Measurements from ENCODE around the gene ANGPTL8.

Gene ANGPTL8

GRCh38 chr19:11239377-11240000 is at the start of gene ANGPTL8:
ANGPTL8 (plus strand) TSS chr19:11239619; CDS start chr19:11239638, 19 bp downstream.
- Mint-ChIP-seq H3K4me1 (peaks cover 17% of the 10 kb centered on the region), H3K27ac (no peak within 1 kb of the TSS), H3K4me3 (no peak within 1 kb of the TSS), H3K27me3 (ENCODE audit: low read depth, poor library complexity) (peaks cover 2% of the 10 kb centered on the region), H3K36me3 (ENCODE audit: low read depth) (peaks cover 31% of the 10 kb centered on the region), H3K9me3 (no peaks in the 10 kb centered on the region)
- DNase-seq: no peak
- TF ChIP-seq, protein P1, sequence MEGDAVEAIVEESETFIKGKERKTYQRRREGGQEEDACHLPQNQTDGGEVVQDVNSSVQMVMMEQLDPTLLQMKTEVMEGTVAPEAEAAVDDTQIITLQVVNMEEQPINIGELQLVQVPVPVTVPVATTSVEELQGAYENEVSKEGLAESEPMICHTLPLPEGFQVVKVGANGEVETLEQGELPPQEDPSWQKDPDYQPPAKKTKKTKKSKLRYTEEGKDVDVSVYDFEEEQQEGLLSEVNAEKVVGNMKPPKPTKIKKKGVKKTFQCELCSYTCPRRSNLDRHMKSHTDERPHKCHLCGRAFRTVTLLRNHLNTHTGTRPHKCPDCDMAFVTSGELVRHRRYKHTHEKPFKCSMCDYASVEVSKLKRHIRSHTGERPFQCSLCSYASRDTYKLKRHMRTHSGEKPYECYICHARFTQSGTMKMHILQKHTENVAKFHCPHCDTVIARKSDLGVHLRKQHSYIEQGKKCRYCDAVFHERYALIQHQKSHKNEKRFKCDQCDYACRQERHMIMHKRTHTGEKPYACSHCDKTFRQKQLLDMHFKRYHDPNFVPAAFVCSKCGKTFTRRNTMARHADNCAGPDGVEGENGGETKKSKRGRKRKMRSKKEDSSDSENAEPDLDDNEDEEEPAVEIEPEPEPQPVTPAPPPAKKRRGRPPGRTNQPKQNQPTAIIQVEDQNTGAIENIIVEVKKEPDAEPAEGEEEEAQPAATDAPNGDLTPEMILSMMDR (IDR thresholded peaks at IDR 0.05): no peak

GRCh38 chr19:11190501-11190900 is 48.9 kb upstream of the ANGPTL8 start:
- no peaks in the 10 kb centered on the region for H3K9me3 Mint-ChIP-seq
- no peak overlapping the region for H3K27ac Mint-ChIP-seq
- TF ChIP-seq, protein P1 (IDR thresholded peaks at IDR 0.05): no peak
- no peak overlapping the region for H3K4me3 Mint-ChIP-seq
- H3K36me3 Mint-ChIP-seq (ENCODE audit: low read depth): peaks cover 34% of the 10 kb centered on the region
- DNase-seq: no peak
- H3K4me1 Mint-ChIP-seq: peaks cover 15% of the 10 kb centered on the region
- H3K27me3 Mint-ChIP-seq (ENCODE audit: low read depth, poor library complexity): no peaks in the 10 kb centered on the region

DNA sequence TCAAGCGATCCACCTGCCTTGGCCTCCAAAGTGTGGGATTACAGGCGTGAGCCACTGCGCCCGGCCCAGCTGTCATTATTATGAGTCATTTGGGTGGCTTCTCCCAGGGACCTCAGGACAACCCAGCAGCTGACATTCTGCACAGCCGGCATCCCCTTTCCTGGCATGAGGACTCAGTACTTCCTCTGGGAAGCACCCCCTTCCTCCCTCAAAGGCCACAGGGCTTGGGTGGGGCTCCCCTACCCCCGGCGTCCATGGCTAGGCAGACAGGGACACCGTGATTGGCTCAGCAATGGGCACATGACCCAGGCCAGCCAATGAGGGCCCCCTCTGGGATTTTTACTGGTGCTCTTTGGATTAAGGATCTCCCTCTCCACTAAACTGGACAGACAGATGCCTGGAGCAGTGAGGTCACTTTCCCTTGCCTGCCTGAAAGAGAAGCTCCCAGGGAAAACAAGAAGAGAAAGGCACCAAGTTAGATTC is 48.1 kb upstream of the ANGPTL8 start:
- no peaks in the 10 kb centered on the region for H3K27me3 Mint-ChIP-seq (ENCODE audit: low read depth, poor library complexity)

GRCh38 chr19:11191934-11192333 is 47.5 kb upstream of the ANGPTL8 start:
- H3K9me3 Mint-ChIP-seq: no peaks in the 10 kb centered on the region
- no peak for DNase-seq
- H3K4me1 Mint-ChIP-seq: peaks cover 11% of the 10 kb centered on the region
- H3K27ac Mint-ChIP-seq: no peak overlapping the region
- no peaks in the 10 kb centered on the region for H3K27me3 Mint-ChIP-seq (ENCODE audit: low read depth, poor library complexity)
- no peak overlapping the region for H3K4me3 Mint-ChIP-seq
- TF ChIP-seq, protein P1 (IDR thresholded peaks at IDR 0.05): no peak
- H3K36me3 Mint-ChIP-seq (ENCODE audit: low read depth): peaks cover 20% of the 10 kb centered on the region

More for the DNA sequence above, 48.1 kb upstream of the ANGPTL8 start:
- H3K4me3 Mint-ChIP-seq: no peak overlapping the region
- TF ChIP-seq, protein P1 (IDR thresholded peaks at IDR 0.05): no peak
- H3K27ac Mint-ChIP-seq: no peak overlapping the region
- peaks cover 13% of the 10 kb centered on the region for H3K4me1 Mint-ChIP-seq
- DNase-seq: no peak
- no peaks in the 10 kb centered on the region for H3K9me3 Mint-ChIP-seq
- H3K36me3 Mint-ChIP-seq (ENCODE audit: low read depth): peaks cover 26% of the 10 kb centered on the region

DNA sequence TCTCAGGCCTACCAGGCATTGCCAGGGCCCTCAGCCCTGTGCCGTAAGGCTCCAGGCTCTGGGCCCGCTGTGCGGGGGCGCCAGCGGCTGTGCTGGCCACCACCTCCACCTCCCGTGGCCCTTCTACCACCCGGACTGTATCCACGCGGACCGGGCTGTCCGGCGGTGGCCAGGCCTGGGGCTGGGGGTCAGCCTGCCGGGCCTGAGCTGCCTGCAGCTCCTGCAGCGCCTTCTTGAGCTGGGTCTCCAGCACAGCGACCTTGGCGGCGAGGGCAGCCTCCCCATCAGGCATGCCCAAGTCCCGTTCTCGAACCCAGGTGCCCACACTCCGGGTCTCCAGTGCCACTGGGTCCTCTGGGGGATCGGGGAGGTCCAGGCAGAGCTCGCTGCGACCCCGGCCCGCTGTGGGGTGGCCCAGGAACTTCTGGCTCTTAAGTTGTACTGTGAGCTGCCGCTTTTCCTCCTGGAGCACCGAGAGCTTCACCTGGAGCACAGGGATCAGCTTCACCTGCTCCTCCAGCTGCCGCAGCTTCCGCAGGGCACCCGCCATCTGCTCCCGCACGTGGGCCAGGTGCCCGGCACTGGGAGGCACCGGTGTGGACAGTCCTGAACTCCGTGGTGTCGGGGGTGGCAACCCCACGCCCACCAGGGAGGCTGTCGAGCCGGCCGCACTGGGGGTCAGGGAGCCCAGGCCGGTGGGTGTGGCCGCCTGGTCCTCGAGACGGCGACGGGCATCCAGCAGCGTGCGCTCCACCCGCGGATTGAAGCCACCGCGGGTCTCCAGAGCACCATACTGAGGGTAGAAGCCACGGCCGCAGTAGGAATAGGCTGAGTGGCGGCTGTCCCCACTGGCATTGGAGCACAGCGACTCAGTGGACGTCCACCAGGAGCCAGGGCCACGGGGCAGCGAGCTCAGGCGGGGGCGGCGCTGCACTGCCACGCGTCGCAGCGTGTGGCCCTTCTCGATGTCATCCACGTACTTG is 46.2 kb upstream of the ANGPTL8 start:
- no peaks in the 10 kb centered on the region for H3K9me3 Mint-ChIP-seq
- H3K4me1 Mint-ChIP-seq: peaks cover 11% of the 10 kb centered on the region
- H3K4me3 Mint-ChIP-seq: no peak overlapping the region
- H3K27me3 Mint-ChIP-seq (ENCODE audit: low read depth, poor library complexity): no peaks in the 10 kb centered on the region
- H3K36me3 Mint-ChIP-seq (ENCODE audit: low read depth): peaks cover 8% of the 10 kb centered on the region
- H3K27ac Mint-ChIP-seq: no peak overlapping the region
- TF ChIP-seq, protein P1 (IDR thresholded peaks at IDR 0.05): no peak
- DNase-seq: no peak

Data from nephron progenitor cell (in vitro differentiated cells).